Keratinocyte (primary cell): ENCODE measurements around the gene NTN3. TPM values are rescaled to one million over a fixed set of nuclear protein-coding genes. Genes with fewer than 3 reads are reported as not detected.

Source experiments
- DNase-seq: peaks from one replicate; pipeline ENCODE4 v3.0.0-alpha.2; 2011; ENCODE audit warnings: low read depth, missing footprints, low spot score
- FAIRE-seq: peaks from 2 replicates; lab custom pipeline; 2011; peaks lifted over from hg19 to GRCh38; lab: Jason Lieb, UNC
- H2AFZ ChIP-seq: 2 replicates; pipeline ENCODE4 v1.6.0; 2012; ENCODE audit warnings: low read length, control low read depth, inconsistent platforms; ENCODE audit not compliant: control insufficient read depth
- H3K27ac ChIP-seq: 2 replicates; pipeline ENCODE4 v1.5.1; 2011; ENCODE audit warnings: low read length; ENCODE audit not compliant: control insufficient read depth, insufficient read depth
- H3K27me3 ChIP-seq: 3 replicates; pipeline ENCODE4 v1.6.0; 2011; ENCODE audit warnings: low read length; ENCODE audit not compliant: control insufficient read depth, insufficient read depth; ENCODE audit errors: extremely low read depth
- H3K36me3 ChIP-seq, 2 experiments: 2 replicates in 1 of 2; 3 replicates in 1 of 2; pipeline ENCODE4 v1.5.1; 2011; ENCODE audit warnings: low read length in 2 of 2, mild to moderate bottlenecking in 1 of 2; ENCODE audit not compliant: control insufficient read depth in 2 of 2, insufficient read depth in 2 of 2; ENCODE audit errors: extremely low read depth in 1 of 2
- H3K4me1 ChIP-seq: 3 replicates; pipeline ENCODE4 v1.5.1; 2011; ENCODE audit warnings: low read length; ENCODE audit not compliant: control insufficient read depth, insufficient read depth; ENCODE audit errors: extremely low read depth
- H3K4me2 ChIP-seq: 3 replicates; pipeline ENCODE4 v1.6.0; 2011; ENCODE audit warnings: low read depth, low read length; ENCODE audit not compliant: control insufficient read depth, insufficient read depth; ENCODE audit errors: extremely low read depth
- H3K4me3 ChIP-seq, 3 experiments: fragments of 200-600 bp in 1 of 3; sonication (generic) in 1 of 3; 2 replicates in 2 of 3; 3 replicates in 1 of 3; pipeline ENCODE4 v1.5.1; 2011 to 2016; ENCODE audit warnings: low read length in 3 of 3, mild to moderate bottlenecking in 3 of 3, control low read depth in 2 of 3, inconsistent platforms in 1 of 3, low read depth in 1 of 3, mixed read lengths in 1 of 3, mixed run types in 1 of 3, moderate library complexity in 1 of 3; ENCODE audit not compliant: control insufficient read depth in 2 of 3, insufficient read depth in 2 of 3; ENCODE audit errors: extremely low read depth in 1 of 3
- H3K79me2 ChIP-seq: 2 replicates; pipeline ENCODE4 v1.6.0; 2012; ENCODE audit warnings: low read length; ENCODE audit not compliant: control insufficient read depth, insufficient read depth
- H3K9ac ChIP-seq: 3 replicates; pipeline ENCODE4 v1.6.0; 2011; ENCODE audit warnings: low read length; ENCODE audit not compliant: control insufficient read depth, insufficient read depth; ENCODE audit errors: extremely low read depth
- H3K9me1 ChIP-seq: 3 replicates; pipeline ENCODE4 v1.6.0; 2011; ENCODE audit warnings: low read length; ENCODE audit not compliant: control insufficient read depth, insufficient read depth; ENCODE audit errors: extremely low read depth
- H3K9me3 ChIP-seq: 2 replicates; pipeline ENCODE4 v1.5.1; 2012; ENCODE audit warnings: low read depth, low read length; ENCODE audit not compliant: control insufficient read depth
- H4K20me1 ChIP-seq: 3 replicates; pipeline ENCODE4 v1.6.0; 2011; ENCODE audit warnings: low read length; ENCODE audit not compliant: control insufficient read depth, insufficient read depth; ENCODE audit errors: extremely low read depth
- EZH2 ChIP-seq: IDR thresholded peaks from one replicate; pipeline ENCODE4 v1.6.1; 2012; ENCODE audit warnings: inconsistent platforms, mild to moderate bottlenecking, low read length, moderate library complexity
- dilution Hi-C: fragments of 300-500 bp; cut with MboI; formaldehyde crosslinking; loops from one replicate; pipeline ENCODE4 v1.7.0; 2020; ENCODE audit warnings: low sequenced_read_pairs; ENCODE audit not compliant: extremely low pct_ligation_motif_present
- polyA plus RNA-seq, 5 experiments: library from polyadenylated mRNA; depleted of rRNA in 3 of 5; stranded (reverse) in 3 of 5; stranded (forward) in 1 of 5; unstranded in 1 of 5; fragments of >200 nt; gene quantifications; 1 replicate in 1 of 5; 2 replicates in 3 of 5; 3 replicates in 1 of 5; pipeline versions ENCODE4 v1.2.1 to v1.2.3, GENCODE V29; 2011 to 2012; ENCODE audit warnings: missing spikeins in 2 of 5, low read depth in 1 of 5, low replicate concordance in 1 of 5
- TF ChIP-seq, protein P1 (sequence below), 3 experiments: IDR thresholded peaks in 1 of 3; conservative IDR thresholded peaks in 1 of 3; optimal IDR thresholded peaks in 1 of 3; 2 replicates in 2 of 3; 3 replicates in 1 of 3; pipeline versions ENCODE3 to v1.5.1; 2011; ENCODE audit warnings: low read length in 3 of 3, mild to moderate bottlenecking in 3 of 3, moderate library complexity in 2 of 3, control low read depth in 1 of 3, inconsistent platforms in 1 of 3; ENCODE audit not compliant: insufficient read depth in 2 of 3; ENCODE audit errors: extremely low read depth in 1 of 3

NTN3 gene
- polyA plus RNA-seq, 1 donor (not counting 4 experiments of a cell fraction or from before 2014, with no cell fraction given): not detected

DNA sequence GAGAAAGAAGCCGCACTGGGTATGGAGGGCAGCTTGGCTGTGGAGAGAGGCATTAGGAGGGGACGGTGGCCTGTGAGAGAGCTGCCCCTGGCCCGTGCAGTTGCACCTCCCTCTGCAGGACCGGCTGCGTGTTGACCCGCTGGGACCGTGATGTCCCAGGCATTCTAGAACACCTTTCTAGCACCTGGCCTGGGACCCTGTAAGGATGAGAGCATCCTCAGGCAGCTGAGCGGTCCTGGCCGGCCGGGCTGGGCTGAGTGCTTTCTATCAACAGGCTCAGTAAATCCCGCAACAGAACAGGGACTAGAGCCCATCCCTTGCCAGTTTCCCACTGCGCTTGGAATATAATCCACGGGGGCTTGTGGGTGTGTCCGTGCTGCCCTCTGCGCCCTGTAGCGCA, 18.5 kb downstream of the NTN3 start:
- H3K9me3 ChIP-seq: no peaks in the 10 kb centered on the region
- peaks cover 3% of the 10 kb centered on the region for H4K20me1 ChIP-seq
- no peaks in the 10 kb centered on the region for H3K27me3 ChIP-seq
- no peak overlapping the region for H3K4me3 ChIP-seq
- no peaks in the 10 kb centered on the region for H3K9me1 ChIP-seq
- no peaks in the 10 kb centered on the region for H3K79me2 ChIP-seq
- peaks cover 3% of the 10 kb centered on the region for H3K4me1 ChIP-seq
- H3K9ac ChIP-seq: no peak overlapping the region
- FAIRE-seq: no peak
- H3K27ac ChIP-seq: no peak overlapping the region
- dilution Hi-C loops: no loop called here
- no peak overlapping the region for H2AFZ ChIP-seq
- TF ChIP-seq EZH2: no peak
- TF ChIP-seq, protein P1, sequence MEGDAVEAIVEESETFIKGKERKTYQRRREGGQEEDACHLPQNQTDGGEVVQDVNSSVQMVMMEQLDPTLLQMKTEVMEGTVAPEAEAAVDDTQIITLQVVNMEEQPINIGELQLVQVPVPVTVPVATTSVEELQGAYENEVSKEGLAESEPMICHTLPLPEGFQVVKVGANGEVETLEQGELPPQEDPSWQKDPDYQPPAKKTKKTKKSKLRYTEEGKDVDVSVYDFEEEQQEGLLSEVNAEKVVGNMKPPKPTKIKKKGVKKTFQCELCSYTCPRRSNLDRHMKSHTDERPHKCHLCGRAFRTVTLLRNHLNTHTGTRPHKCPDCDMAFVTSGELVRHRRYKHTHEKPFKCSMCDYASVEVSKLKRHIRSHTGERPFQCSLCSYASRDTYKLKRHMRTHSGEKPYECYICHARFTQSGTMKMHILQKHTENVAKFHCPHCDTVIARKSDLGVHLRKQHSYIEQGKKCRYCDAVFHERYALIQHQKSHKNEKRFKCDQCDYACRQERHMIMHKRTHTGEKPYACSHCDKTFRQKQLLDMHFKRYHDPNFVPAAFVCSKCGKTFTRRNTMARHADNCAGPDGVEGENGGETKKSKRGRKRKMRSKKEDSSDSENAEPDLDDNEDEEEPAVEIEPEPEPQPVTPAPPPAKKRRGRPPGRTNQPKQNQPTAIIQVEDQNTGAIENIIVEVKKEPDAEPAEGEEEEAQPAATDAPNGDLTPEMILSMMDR (optimal IDR thresholded peaks at IDR 0.05 in 1 of 3, IDR thresholded peaks at IDR 0.05 in 1 of 3, conservative IDR thresholded peaks at IDR 0.05 in 1 of 3; ENCODE audit: extremely low read depth in 1 of 3, insufficient read depth in 2 of 3, low read length in 3 of 3): no peak
- DNase-seq: no peak
- no peak overlapping the region for H3K4me2 ChIP-seq
- H3K36me3 ChIP-seq: no peaks in the 10 kb centered on the region

DNA sequence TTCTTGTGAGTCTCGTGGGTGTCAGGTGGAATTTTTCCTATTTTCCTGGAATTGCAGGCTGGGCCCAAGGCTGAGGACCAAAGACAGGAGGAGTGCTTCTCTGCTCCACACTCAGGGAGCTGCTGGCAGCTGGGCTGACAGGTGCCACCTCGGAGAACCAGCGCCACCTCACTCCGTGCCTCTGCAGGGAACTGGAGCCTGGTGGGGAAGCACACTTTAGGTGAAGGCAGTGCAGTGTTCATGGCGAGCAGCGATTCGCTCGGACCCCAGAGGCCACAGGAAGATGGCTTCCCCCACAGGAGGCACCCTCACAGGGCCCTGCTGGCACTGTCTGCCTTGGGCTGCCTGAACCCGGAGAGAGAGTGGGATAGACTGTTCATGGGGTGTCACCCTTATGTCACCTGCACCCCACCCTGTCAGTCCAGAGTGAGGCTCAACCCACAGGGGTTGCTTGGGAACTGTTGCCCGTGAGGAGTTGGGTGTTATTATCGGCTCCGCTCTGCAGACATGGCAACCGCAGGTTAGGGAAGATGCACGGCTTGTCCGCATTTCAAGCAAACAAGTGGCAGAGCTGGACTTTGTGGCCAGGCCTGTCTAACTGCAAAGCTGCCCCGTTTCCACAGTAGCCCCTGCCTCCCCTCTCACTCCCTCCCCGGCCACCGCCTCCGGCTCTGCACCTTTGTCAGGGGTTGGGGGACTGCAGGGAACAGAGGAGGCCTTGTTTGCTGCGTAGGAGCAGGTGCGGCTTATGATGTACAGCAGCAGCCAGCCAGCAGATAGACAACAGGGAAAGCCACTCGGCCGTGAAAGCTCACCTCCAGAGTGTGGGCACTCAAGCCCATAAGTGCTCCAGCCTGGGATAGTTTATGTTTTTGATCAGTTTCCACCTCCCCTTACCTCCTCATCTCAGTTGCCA, 19.4 kb downstream of the NTN3 start:
- H3K4me3 ChIP-seq: no peak overlapping the region
- no peak overlapping the region for H3K9ac ChIP-seq
- dilution Hi-C loops: no loop called here
- no peak for DNase-seq
- peaks cover 3% of the 10 kb centered on the region for H4K20me1 ChIP-seq
- H3K27ac ChIP-seq: no peak overlapping the region
- FAIRE-seq: no peak
- H3K9me1 ChIP-seq: no peaks in the 10 kb centered on the region
- no peak overlapping the region for H2AFZ ChIP-seq
- H3K79me2 ChIP-seq: no peaks in the 10 kb centered on the region
- H3K9me3 ChIP-seq: no peaks in the 10 kb centered on the region
- peaks cover 3% of the 10 kb centered on the region for H3K4me1 ChIP-seq
- no peaks in the 10 kb centered on the region for H3K36me3 ChIP-seq
- H3K4me2 ChIP-seq: no peak overlapping the region
- H3K27me3 ChIP-seq: no peaks in the 10 kb centered on the region
- no peak for TF ChIP-seq EZH2
- TF ChIP-seq, protein P1 (optimal IDR thresholded peaks at IDR 0.05 in 1 of 3, IDR thresholded peaks at IDR 0.05 in 1 of 3, conservative IDR thresholded peaks at IDR 0.05 in 1 of 3; ENCODE audit: extremely low read depth in 1 of 3, insufficient read depth in 2 of 3, low read length in 3 of 3): no peak
